SK-N-SH treated with all-trans-retinoic acid at 6 μM for 48 hours (cell line): ENCODE data around the gene RAB6A.

ENCODE experiments used
- CSDC2 ChIP-seq: fragments of 250-450 bp; sonication (Bioruptor Pico); IDR thresholded peaks from 2 replicates; pipeline ENCODE4 v1.5.0; 2020; ENCODE audit warnings: mild to moderate bottlenecking, moderate library complexity
- SNAI2 ChIP-seq: fragments of 250-450 bp; sonication (Bioruptor Pico); IDR thresholded peaks from 2 replicates; pipeline ENCODE4 v1.5.0; 2020; ENCODE audit warnings: mild to moderate bottlenecking, moderate library complexity
- TOX ChIP-seq: fragments of 250-450 bp; sonication (Bioruptor Pico); IDR thresholded peaks from 2 replicates; pipeline ENCODE4 v1.8.0; 2021; ENCODE audit warnings: mild to moderate bottlenecking, moderate library complexity, borderline replicate concordance
- ZFP3 ChIP-seq: fragments of 250-450 bp; sonication (Bioruptor Pico); IDR thresholded peaks from 2 replicates; pipeline ENCODE4 v1.5.0; 2020; ENCODE audit warnings: mild to moderate bottlenecking, moderate library complexity
- ZNF70 ChIP-seq: fragments of 450-650 bp; formaldehyde crosslinking; IDR thresholded peaks from 2 replicates; pipeline ENCODE4 v1.5.0; 2020; ENCODE audit warnings: mild to moderate bottlenecking, moderate library complexity
- TF ChIP-seq, protein P1 (sequence below): fragments of 250-450 bp; sonication (Bioruptor Pico); IDR thresholded peaks from 2 replicates; pipeline ENCODE4 v1.8.0; 2020; ENCODE audit warnings: mild to moderate bottlenecking, moderate library complexity, borderline replicate concordance
- TF ChIP-seq, protein P2 (sequence below): fragments of 250-450 bp; sonication (Bioruptor Pico); IDR thresholded peaks from 2 replicates; pipeline ENCODE4 v1.5.0; 2020; ENCODE audit warnings: mild to moderate bottlenecking, moderate library complexity

DNA sequence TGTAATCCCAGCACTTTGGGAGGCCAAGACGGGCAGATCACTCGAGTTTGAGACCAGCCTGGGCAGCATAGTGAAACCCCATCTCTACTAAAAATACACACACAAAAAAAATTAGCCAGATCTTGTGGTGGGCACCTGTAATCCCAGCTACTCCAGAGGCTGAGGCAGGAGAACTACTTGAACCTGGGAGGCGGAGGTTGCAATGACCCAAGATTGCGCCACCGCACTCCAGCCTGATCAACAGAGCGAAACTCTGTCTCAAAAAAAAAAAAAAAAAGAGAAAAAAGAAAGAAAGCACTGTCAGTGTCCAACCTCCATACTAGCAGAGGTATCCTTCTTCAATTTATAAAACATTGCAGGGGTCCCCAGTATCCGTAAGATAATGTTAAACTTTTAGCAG is 17.8 kb downstream of the RAB6A start:
- TF ChIP-seq ZNF70 (no peak), CSDC2 (CRISPR knock-in tag) (no peak), SNAI2 (CRISPR knock-in tag) (no peak), ZFP3 (CRISPR knock-in tag) (no peak), TOX (CRISPR knock-in tag) (no peak)
- TF ChIP-seq, protein P1, sequence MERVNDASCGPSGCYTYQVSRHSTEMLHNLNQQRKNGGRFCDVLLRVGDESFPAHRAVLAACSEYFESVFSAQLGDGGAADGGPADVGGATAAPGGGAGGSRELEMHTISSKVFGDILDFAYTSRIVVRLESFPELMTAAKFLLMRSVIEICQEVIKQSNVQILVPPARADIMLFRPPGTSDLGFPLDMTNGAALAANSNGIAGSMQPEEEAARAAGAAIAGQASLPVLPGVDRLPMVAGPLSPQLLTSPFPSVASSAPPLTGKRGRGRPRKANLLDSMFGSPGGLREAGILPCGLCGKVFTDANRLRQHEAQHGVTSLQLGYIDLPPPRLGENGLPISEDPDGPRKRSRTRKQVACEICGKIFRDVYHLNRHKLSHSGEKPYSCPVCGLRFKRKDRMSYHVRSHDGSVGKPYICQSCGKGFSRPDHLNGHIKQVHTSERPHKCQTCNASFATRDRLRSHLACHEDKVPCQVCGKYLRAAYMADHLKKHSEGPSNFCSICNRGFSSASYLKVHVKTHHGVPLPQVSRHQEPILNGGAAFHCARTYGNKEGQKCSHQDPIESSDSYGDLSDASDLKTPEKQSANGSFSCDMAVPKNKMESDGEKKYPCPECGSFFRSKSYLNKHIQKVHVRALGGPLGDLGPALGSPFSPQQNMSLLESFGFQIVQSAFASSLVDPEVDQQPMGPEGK: no peak
- TF ChIP-seq, protein P2, sequence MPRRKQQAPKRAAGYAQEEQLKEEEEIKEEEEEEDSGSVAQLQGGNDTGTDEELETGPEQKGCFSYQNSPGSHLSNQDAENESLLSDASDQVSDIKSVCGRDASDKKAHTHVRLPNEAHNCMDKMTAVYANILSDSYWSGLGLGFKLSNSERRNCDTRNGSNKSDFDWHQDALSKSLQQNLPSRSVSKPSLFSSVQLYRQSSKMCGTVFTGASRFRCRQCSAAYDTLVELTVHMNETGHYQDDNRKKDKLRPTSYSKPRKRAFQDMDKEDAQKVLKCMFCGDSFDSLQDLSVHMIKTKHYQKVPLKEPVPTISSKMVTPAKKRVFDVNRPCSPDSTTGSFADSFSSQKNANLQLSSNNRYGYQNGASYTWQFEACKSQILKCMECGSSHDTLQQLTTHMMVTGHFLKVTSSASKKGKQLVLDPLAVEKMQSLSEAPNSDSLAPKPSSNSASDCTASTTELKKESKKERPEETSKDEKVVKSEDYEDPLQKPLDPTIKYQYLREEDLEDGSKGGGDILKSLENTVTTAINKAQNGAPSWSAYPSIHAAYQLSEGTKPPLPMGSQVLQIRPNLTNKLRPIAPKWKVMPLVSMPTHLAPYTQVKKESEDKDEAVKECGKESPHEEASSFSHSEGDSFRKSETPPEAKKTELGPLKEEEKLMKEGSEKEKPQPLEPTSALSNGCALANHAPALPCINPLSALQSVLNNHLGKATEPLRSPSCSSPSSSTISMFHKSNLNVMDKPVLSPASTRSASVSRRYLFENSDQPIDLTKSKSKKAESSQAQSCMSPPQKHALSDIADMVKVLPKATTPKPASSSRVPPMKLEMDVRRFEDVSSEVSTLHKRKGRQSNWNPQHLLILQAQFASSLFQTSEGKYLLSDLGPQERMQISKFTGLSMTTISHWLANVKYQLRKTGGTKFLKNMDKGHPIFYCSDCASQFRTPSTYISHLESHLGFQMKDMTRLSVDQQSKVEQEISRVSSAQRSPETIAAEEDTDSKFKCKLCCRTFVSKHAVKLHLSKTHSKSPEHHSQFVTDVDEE: no peak
